MCF 10A (cell line): ENCODE measurements around the gene HERC2. TPM values are rescaled to one million over a fixed set of nuclear protein-coding genes. Genes with fewer than 3 reads are reported as not detected.

Source experiments
- BruUV-seq: library from RNA; stranded (reverse); fragments of 400-500 nt; replicated peaks from 2 replicates; lab custom pipeline; 2021; lab: Mats Ljungman, UMichigan
- CTCF ChIA-PET: fragments of 300-600 bp; sonication (Branson Sonifier 250); formaldehyde crosslinking; extraction: SDS; loops from one replicate; lab custom pipeline; 2021; ENCODE audit warnings: antibody characterized with exemption, inconsistent platforms; lab: Yijun Ruan, JAX
- POLR2A ChIA-PET: fragments of 300-600, 350-650 bp; sonication (Branson Sonifier 250); formaldehyde crosslinking; extraction: SDS; loops from one replicate; lab custom pipeline; 2020; ENCODE audit warnings: antibody characterized with exemption, inconsistent platforms; lab: Yijun Ruan, JAX
- DNase-seq: peaks from one replicate; pipeline ENCODE4 v3.0.0-alpha.2; 2018; ENCODE audit not compliant: unreplicated experiment
- H3K27ac Mint-ChIP-seq: one replicate; pipeline ENCODE4 v1.8.0; 2022; ENCODE audit warnings: mild to moderate bottlenecking, low read depth, mixed read lengths; ENCODE audit not compliant: unreplicated experiment
- H3K27me3 Mint-ChIP-seq: one replicate; pipeline ENCODE4 v1.8.0; 2022; ENCODE audit warnings: mixed read lengths; ENCODE audit not compliant: insufficient read depth, unreplicated experiment
- H3K36me3 Mint-ChIP-seq: one replicate; pipeline ENCODE4 v1.8.0; 2022; ENCODE audit warnings: mild to moderate bottlenecking, moderate library complexity, mixed read lengths; ENCODE audit not compliant: insufficient read depth, unreplicated experiment
- H3K4me1 Mint-ChIP-seq: one replicate; pipeline ENCODE4 v1.8.0; 2022; ENCODE audit warnings: mixed read lengths; ENCODE audit not compliant: insufficient read depth, unreplicated experiment
- H3K4me3 Mint-ChIP-seq: one replicate; pipeline ENCODE4 v1.8.0; 2022; ENCODE audit warnings: mild to moderate bottlenecking, moderate library complexity, mixed read lengths; ENCODE audit not compliant: unreplicated experiment
- H3K9me3 Mint-ChIP-seq: one replicate; pipeline ENCODE4 v1.8.0; 2022; ENCODE audit warnings: mixed read lengths; ENCODE audit not compliant: unreplicated experiment
- CTCF ChIP-seq: fragments of 200-600 bp; IDR thresholded peaks from one replicate; pipeline ENCODE4 v1.8.0; 2022; ENCODE audit warnings: antibody characterized with exemption, mild to moderate bottlenecking; ENCODE audit not compliant: unreplicated experiment
- intact Hi-C: fragments of 100-400 bp; cut with micrococcal nuclease; formaldehyde crosslinking; loops from 2 replicates; pipeline ENCODE4 v1.14.1; 2022
- total RNA-seq: library from RNA; stranded (reverse); gene quantifications from 2 replicates; pipeline ENCODE4 v1.2.3, GENCODE V29; 2022

Gene HERC2
- total RNA-seq, 1 experiment from 2014 or later: 65.2 TPM

- no peak for TF ChIP-seq CTCF
- Mint-ChIP-seq H3K4me1 (no peaks in the 10 kb centered on the region), H3K27ac (no peak overlapping the region), H3K27me3 (no peaks in the 10 kb centered on the region), H3K9me3 (peaks cover 8% of the 10 kb centered on the region), H3K4me3 (no peak overlapping the region), H3K36me3 (peaks cover 16% of the 10 kb centered on the region)
- DNase-seq: no peak
- POLR2A ChIA-PET: no interaction called here
- CTCF ChIA-PET: no interaction called here
- intact Hi-C loops: no loop called here
- no TSS peak for BruUV-seq
Measured at GRCh38 chr15:28106294-28107110, 215.5 kb downstream of the HERC2 start.

- no peak overlapping the region for H3K4me3 Mint-ChIP-seq
- BruUV-seq: no TSS peak
Measured at GRCh38 chr15:28105793-28106192, 216.2 kb downstream of the HERC2 start.

GRCh38 chr15:28105224-28105791, 216.7 kb downstream of the HERC2 start:
- ChIA-PET CTCF (no interaction called here), POLR2A (no interaction called here)
- peaks cover 10% of the 10 kb centered on the region for H3K36me3 Mint-ChIP-seq
- no peak overlapping the region for H3K27ac Mint-ChIP-seq
- H3K4me1 Mint-ChIP-seq: no peaks in the 10 kb centered on the region
- peaks cover 10% of the 10 kb centered on the region for H3K9me3 Mint-ChIP-seq
- DNase-seq: no peak
- H3K27me3 Mint-ChIP-seq: no peaks in the 10 kb centered on the region
- intact Hi-C loops: no loop called here
- no peak for TF ChIP-seq CTCF
- H3K4me3 Mint-ChIP-seq: no peak overlapping the region
- no TSS peak for BruUV-seq

More at GRCh38 chr15:28105793-28106192, 216.2 kb downstream of the HERC2 start:
- no peak for DNase-seq
- intact Hi-C loops: no loop called here
- peaks cover 8% of the 10 kb centered on the region for H3K9me3 Mint-ChIP-seq
- no peak for TF ChIP-seq CTCF
- H3K4me1 Mint-ChIP-seq: no peaks in the 10 kb centered on the region
- POLR2A ChIA-PET: no interaction called here
- H3K27me3 Mint-ChIP-seq: no peaks in the 10 kb centered on the region
- peaks cover 11% of the 10 kb centered on the region for H3K36me3 Mint-ChIP-seq
- no peak overlapping the region for H3K27ac Mint-ChIP-seq
- CTCF ChIA-PET: no interaction called here

- CTCF ChIA-PET: interaction anchor here (0.6 to 0.9 kb wide), 2 partner anchors 20 to 76 kb away, joined by 3 to 4 read pairs; no protein-coding TSS in a partner anchor
Measured at GRCh38 chr15:28104326-28104725, 217.7 kb downstream of the HERC2 start.

More at GRCh38 chr15:28104326-28104725, 217.7 kb downstream of the HERC2 start:
- no peak for DNase-seq
- Mint-ChIP-seq H3K4me1 (no peaks in the 10 kb centered on the region), H3K4me3 (no peak overlapping the region), H3K9me3 (peaks cover 19% of the 10 kb centered on the region), H3K27me3 (no peaks in the 10 kb centered on the region), H3K36me3 (peaks cover 6% of the 10 kb centered on the region), H3K27ac (no peak overlapping the region)
- TF ChIP-seq CTCF: no peak
- no TSS peak for BruUV-seq
- intact Hi-C loops: no loop called here
- POLR2A ChIA-PET: no interaction called here
